GM12873 (cell line): ENCODE data around the gene MFSD2B.

Experiments
- CTCF ChIP-seq: IDR thresholded peaks from 2 replicates; pipeline ENCODE4 v1.5.1; 2012; ENCODE audit warnings: low read depth, mild to moderate bottlenecking, moderate library complexity, low read length, control low read depth; ENCODE audit not compliant: insufficient read depth; ENCODE audit errors: missing control alignments

The MFSD2B gene

GRCh38 chr2:24015562-24016375, 5.9 kb downstream of the MFSD2B start:
- TF ChIP-seq CTCF: no peak

- TF ChIP-seq CTCF: no peak
These were observed 6.5 kb downstream of the MFSD2B start for GRCh38 chr2:24016376-24016761.

GRCh38 chr2:24016853-24017703, 7.2 kb downstream of the MFSD2B start:
- no peak for TF ChIP-seq CTCF

- TF ChIP-seq CTCF: no peak
These were observed 7.8 kb downstream of the MFSD2B start for GRCh38 chr2:24017711-24018110.

GRCh38 chr2:24018241-24018640, 8.4 kb downstream of the MFSD2B start:
- TF ChIP-seq CTCF: no peak

GRCh38 chr2:24019729-24020128, 9.8 kb downstream of the MFSD2B start:
- no peak for TF ChIP-seq CTCF

- TF ChIP-seq CTCF: no peak
These were observed 10.4 kb downstream of the MFSD2B start for GRCh38 chr2:24020244-24020643.
